ENCODE results near the gene BMPR1B. TPM values are rescaled to one million over a fixed set of nuclear protein-coding genes. Genes with fewer than 3 reads are reported as not detected.

BMPR1B gene
- total RNA-seq, 2 donors from 2014 or later, result 28.6 to 59.8 TPM

DNA sequence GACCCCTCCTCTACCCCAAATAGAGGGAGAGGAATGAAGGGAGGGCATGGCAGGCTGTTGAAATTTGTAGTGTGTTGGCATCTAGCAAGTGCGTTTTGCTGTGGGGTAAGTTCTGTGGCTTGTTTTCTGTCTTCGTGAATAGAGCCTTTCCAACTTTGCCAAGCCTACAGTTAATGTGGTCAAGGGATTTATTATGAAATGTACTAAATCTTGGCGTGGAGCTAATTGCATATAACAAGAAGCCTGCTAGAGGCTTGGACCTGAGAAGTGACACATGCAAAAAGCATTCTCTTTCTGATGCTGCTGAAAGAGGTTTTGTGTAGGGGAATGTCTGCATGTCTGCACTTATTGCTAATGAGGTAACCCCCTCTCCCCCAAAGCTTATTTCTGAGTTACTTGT is 132.2 kb downstream of the BMPR1B start:
- H3K4me3 ChIP-seq, result no peak overlapping the region
- no peak for DNase-seq (ENCODE audit: low spot score)
- intact Hi-C loops (cut with DNase I), result no loop called here
- no peaks in the 10 kb centered on the region for H3K4me1 ChIP-seq (replicated peaks)
- H3K36me3 ChIP-seq, result no peaks in the 10 kb centered on the region
- WGBS, result 44% methylated on average over 3 of the region's 3 CpGs
- H3K27me3 ChIP-seq (replicated peaks; ENCODE audit: insufficient read depth), result no peaks in the 10 kb centered on the region
- no peak overlapping the region for H3K27ac ChIP-seq
- TF ChIP-seq, protein P1, sequence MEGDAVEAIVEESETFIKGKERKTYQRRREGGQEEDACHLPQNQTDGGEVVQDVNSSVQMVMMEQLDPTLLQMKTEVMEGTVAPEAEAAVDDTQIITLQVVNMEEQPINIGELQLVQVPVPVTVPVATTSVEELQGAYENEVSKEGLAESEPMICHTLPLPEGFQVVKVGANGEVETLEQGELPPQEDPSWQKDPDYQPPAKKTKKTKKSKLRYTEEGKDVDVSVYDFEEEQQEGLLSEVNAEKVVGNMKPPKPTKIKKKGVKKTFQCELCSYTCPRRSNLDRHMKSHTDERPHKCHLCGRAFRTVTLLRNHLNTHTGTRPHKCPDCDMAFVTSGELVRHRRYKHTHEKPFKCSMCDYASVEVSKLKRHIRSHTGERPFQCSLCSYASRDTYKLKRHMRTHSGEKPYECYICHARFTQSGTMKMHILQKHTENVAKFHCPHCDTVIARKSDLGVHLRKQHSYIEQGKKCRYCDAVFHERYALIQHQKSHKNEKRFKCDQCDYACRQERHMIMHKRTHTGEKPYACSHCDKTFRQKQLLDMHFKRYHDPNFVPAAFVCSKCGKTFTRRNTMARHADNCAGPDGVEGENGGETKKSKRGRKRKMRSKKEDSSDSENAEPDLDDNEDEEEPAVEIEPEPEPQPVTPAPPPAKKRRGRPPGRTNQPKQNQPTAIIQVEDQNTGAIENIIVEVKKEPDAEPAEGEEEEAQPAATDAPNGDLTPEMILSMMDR (IDR thresholded peaks at IDR 0.05), result no peak
- TF ChIP-seq POLR2A (IDR thresholded peaks at IDR 0.05) (no peak), POLR2AphosphoS5 (IDR thresholded peaks at IDR 0.05) (no peak)
- no peaks in the 10 kb centered on the region for H3K9me3 ChIP-seq

DNA sequence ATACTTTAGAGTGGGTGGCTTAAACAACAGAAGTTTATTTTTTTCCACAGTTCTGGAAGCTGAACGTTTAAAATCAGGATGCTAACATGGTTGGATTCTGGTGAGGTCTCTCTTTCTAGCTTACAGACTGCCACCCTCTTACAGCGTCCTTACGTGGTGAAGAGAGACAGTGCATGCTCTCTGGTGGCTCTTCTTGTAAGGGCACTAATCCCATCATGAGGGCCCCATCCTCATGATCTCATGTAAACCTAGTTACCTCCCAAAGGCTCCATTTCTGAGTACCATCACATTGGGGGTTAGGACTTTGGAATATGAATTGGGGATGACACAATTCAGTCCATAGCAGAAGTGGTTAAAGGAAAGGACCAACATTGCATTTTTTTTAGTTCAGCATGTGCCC is 132.8 kb downstream of the BMPR1B start:
- no peak overlapping the region for H3K27ac ChIP-seq
- 57% methylated on average over 3 of the region's 3 CpGs for WGBS

DNA sequence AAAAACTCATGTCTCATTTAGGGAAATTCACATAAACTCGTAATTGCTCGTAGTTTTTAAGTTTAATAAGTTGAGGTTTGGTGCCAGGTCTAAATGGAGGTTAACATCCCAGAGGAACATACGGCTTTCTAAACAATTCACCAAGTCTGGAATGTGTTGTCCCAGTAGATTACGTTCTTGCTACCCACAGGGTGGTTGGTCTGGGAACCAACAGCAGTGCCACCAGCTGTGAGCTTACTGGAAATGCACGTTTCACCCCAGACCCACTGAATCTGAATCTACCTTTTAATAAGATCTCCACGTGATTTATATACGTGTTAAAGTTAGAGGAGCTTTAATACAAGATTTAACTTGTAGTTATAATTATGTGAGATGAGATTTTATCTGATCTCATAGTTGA is 134.3 kb downstream of the BMPR1B start:
- H3K27ac ChIP-seq, result no peak overlapping the region

More for the DNA sequence above, 132.8 kb downstream of the BMPR1B start:
- Histone ChIP-seq H3K27me3 (replicated peaks; ENCODE audit: insufficient read depth) (no peaks in the 10 kb centered on the region), H3K36me3 (no peaks in the 10 kb centered on the region), H3K9me3 (no peaks in the 10 kb centered on the region), H3K4me3 (no peak overlapping the region), H3K4me1 (replicated peaks) (no peaks in the 10 kb centered on the region)
- no peak for DNase-seq (ENCODE audit: low spot score)
- intact Hi-C loops (cut with DNase I), result no loop called here
- TF ChIP-seq, protein P1 (IDR thresholded peaks at IDR 0.05), result no peak
- TF ChIP-seq POLR2AphosphoS5 (IDR thresholded peaks at IDR 0.05), result no peak
- TF ChIP-seq POLR2A (IDR thresholded peaks at IDR 0.05), result no peak

DNA sequence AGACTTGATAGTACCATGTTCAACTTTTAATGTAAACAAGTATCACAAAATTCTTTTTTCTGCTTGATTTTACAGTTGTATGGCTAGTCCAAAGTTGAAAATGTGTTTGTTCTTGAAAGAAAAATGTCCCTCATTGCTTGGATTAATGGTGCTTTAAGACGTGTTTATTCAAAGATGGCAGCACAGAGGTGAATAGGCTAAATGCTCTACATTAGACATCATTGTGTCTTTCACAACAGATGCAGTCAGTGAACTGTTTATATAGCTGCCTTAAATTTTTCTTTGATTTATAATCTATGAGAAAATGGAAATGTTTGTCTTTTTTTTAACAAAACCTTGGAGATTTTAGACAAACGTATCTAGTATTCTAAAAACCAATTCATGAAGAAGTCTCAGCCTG is 137.3 kb downstream of the BMPR1B start:
- Histone ChIP-seq H3K36me3 (no peaks in the 10 kb centered on the region), H3K27me3 (replicated peaks; ENCODE audit: insufficient read depth) (no peaks in the 10 kb centered on the region), H3K9me3 (no peaks in the 10 kb centered on the region), H3K4me1 (replicated peaks) (no peaks in the 10 kb centered on the region), H3K27ac (no peak overlapping the region), H3K4me3 (no peak overlapping the region)
- TF ChIP-seq POLR2A (IDR thresholded peaks at IDR 0.05), result no peak
- intact Hi-C loops (cut with DNase I), result no loop called here
- WGBS, result 71% methylated on average over 2 of the region's 2 CpGs
- DNase-seq (ENCODE audit: low spot score), result no peak

More for the DNA sequence above, 134.3 kb downstream of the BMPR1B start:
- TF ChIP-seq POLR2AphosphoS5 (IDR thresholded peaks at IDR 0.05) (no peak), POLR2A (IDR thresholded peaks at IDR 0.05) (no peak)
- TF ChIP-seq, protein P1 (IDR thresholded peaks at IDR 0.05), result no peak
- intact Hi-C loops (cut with DNase I), result no loop called here
- DNase-seq (ENCODE audit: low spot score), result no peak
- H3K27me3 ChIP-seq (replicated peaks; ENCODE audit: insufficient read depth), result no peaks in the 10 kb centered on the region
- H3K4me1 ChIP-seq (replicated peaks), result no peaks in the 10 kb centered on the region
- no peaks in the 10 kb centered on the region for H3K9me3 ChIP-seq
- 47% methylated on average over 7 of the region's 7 CpGs for WGBS
- no peak overlapping the region for H3K4me3 ChIP-seq
- no peaks in the 10 kb centered on the region for H3K36me3 ChIP-seq

- WGBS, result 94% methylated on average over 7 of the region's 7 CpGs
- TF ChIP-seq, protein P1 (IDR thresholded peaks at IDR 0.05), result no peak
- no peak for TF ChIP-seq POLR2AphosphoS5 (IDR thresholded peaks at IDR 0.05)
- no peak for TF ChIP-seq POLR2A (IDR thresholded peaks at IDR 0.05)
- no peak for DNase-seq (ENCODE audit: low spot score)
- H3K27ac ChIP-seq, result no peak overlapping the region
- H3K27me3 ChIP-seq (replicated peaks; ENCODE audit: insufficient read depth), result no peaks in the 10 kb centered on the region
- intact Hi-C loops (cut with DNase I), result no loop called here
- no peak overlapping the region for H3K4me3 ChIP-seq
- no peaks in the 10 kb centered on the region for H3K4me1 ChIP-seq (replicated peaks)
- H3K9me3 ChIP-seq, result no peaks in the 10 kb centered on the region
- no peaks in the 10 kb centered on the region for H3K36me3 ChIP-seq
These were observed 139.3 kb downstream of the BMPR1B start for GRCh38 chr4:94897023-94897422.

Measured in prostate gland (tissue), 2 donors.